Activated T-cell treated with anti-CD3 and anti-CD28 coated beads, Interleukin-2, amount 50 U/mL, for 24 hours (primary cell): ENCODE data around the gene NCS1.

Experiments used
- DNase-seq: peaks from one replicate; pipeline ENCODE4 v3.0.0-alpha.2; 2020
- H3K27ac Mint-ChIP-seq: 2 replicates; pipeline ENCODE4 v1.8.0; 2020; ENCODE audit warnings: mild to moderate bottlenecking, mixed read lengths
- H3K27me3 Mint-ChIP-seq: 2 replicates; pipeline ENCODE4 v1.8.0; 2020; ENCODE audit warnings: mixed read lengths
- H3K36me3 Mint-ChIP-seq: 2 replicates; pipeline ENCODE4 v1.8.0; 2020; ENCODE audit warnings: low read depth, mixed read lengths
- H3K4me1 Mint-ChIP-seq: 2 replicates; pipeline ENCODE4 v1.8.0; 2020; ENCODE audit warnings: low read depth, mixed read lengths
- H3K4me3 Mint-ChIP-seq: 2 replicates; pipeline ENCODE4 v1.8.0; 2020; ENCODE audit warnings: mild to moderate bottlenecking, moderate library complexity, mixed read lengths
- H3K9me3 Mint-ChIP-seq: 2 replicates; pipeline ENCODE4 v1.8.0; 2020; ENCODE audit warnings: mixed read lengths

Gene NCS1

DNA sequence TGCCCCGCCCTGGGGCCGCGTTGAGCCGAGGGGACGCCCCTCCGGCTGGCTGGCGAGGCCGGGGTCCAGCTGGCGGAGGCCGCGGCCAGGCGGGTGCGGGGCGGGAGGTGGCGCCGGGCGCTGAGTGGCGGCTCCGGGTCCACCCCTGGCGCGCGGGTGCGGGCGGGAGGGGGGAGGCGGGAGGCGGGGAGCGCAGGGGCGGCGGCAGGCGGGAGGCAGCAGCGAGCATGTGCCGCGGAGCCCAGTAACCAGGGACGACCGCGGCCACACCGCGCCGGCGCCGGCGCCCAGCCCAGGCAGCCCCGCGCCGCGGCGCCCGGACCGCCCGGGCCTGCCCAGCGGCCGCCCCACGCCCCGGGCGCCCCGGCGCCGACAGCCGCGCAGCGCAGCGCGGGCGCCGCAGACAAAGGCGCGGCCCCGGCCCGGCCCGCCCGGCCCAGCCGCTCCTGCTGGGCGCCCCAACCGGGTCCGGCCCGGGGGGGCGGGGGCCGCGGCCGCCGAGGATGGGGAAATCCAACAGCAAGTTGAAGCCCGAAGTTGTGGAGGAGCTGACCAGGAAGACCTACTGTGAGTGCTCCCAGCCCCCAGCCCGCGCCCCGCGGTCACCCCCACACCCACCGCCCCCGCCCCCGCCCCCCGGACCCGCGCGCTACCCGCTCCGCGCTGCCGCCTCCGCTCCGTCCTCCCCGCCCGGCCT, at the start of gene NCS1:
Gene NCS1 (plus strand): TSS at position 244 of the 697 bp plus-strand sequence. CDS start 260 bp downstream, at position 504.
- peak within 1 kb of the TSS; percentile 71 for H3K27ac Mint-ChIP-seq
- H3K4me3 Mint-ChIP-seq = peak within 1 kb of the TSS; percentile 81
- peaks cover 4% of the 10 kb centered on the region for H3K36me3 Mint-ChIP-seq
- no peaks in the 10 kb centered on the region for H3K9me3 Mint-ChIP-seq
- peaks cover 8% of the 10 kb centered on the region for H3K4me1 Mint-ChIP-seq
- peaks cover 29% of the 10 kb centered on the region for H3K27me3 Mint-ChIP-seq
- DNase-seq = peak; percentile 78

GRCh38 chr9:130122456-130122855, 49.7 kb upstream of the NCS1 start:
- Mint-ChIP-seq H3K36me3 (peaks cover 79% of the 10 kb centered on the region), H3K27ac (no peak overlapping the region), H3K4me1 (peaks cover 27% of the 10 kb centered on the region), H3K27me3 (no peaks in the 10 kb centered on the region), H3K9me3 (no peaks in the 10 kb centered on the region), H3K4me3 (no peak overlapping the region)
- no peak for DNase-seq

DNA sequence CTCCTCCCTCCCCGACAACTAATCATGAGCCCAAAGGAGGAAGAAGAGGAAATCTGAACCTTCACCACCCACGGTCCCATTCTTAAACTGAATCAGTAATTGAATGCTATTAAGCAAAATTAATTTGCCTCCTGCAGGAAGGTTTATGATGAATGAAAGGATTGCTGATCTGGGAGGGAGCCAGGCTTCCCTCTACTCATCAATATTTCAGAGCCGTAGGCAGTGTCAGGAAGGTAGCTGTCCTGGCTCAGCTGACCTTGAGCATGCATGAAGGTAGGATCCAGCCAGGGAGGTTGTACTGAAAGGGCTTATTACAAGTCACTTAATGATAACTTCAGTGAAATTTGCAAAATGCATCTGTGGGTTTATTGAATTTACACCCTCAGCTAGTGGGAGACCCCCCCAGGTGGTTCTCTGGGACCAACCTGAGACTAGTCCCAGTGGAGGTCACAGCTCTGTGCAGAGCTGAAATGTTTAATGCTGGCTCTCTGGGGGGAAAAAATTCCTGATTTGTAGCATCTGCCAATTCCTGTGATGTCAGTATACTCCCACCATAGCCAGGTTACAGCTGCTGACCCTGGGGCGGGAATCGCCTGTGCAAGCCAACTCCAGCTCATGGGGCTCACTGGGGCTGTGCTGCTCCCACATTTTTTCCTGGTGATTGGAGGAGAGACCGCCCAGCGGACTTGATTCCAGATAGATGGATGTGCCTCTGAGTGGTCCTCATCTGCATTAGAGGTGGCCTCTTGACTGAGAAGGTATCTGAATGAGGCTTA, 47.9 kb upstream of the NCS1 start:
- peaks cover 33% of the 10 kb centered on the region for H3K4me1 Mint-ChIP-seq
- peaks cover 79% of the 10 kb centered on the region for H3K36me3 Mint-ChIP-seq
- no peak overlapping the region for H3K27ac Mint-ChIP-seq
- H3K27me3 Mint-ChIP-seq = no peaks in the 10 kb centered on the region
- no peaks in the 10 kb centered on the region for H3K9me3 Mint-ChIP-seq
- no peak overlapping the region for H3K4me3 Mint-ChIP-seq
- no peak for DNase-seq

GRCh38 chr9:130126721-130127433, 45.3 kb upstream of the NCS1 start:
- H3K4me1 Mint-ChIP-seq = peaks cover 57% of the 10 kb centered on the region

GRCh38 chr9:130128251-130128650, 44.0 kb upstream of the NCS1 start:
- peak; percentile 73 for DNase-seq
- H3K27ac Mint-ChIP-seq = peak overlapping the region; percentile 98
- H3K4me3 Mint-ChIP-seq = peak overlapping the region; percentile 79
- H3K36me3 Mint-ChIP-seq = peaks cover 77% of the 10 kb centered on the region
- peaks cover 62% of the 10 kb centered on the region for H3K4me1 Mint-ChIP-seq
- H3K27me3 Mint-ChIP-seq = no peaks in the 10 kb centered on the region
- H3K9me3 Mint-ChIP-seq = no peaks in the 10 kb centered on the region

More at GRCh38 chr9:130126721-130127433, 45.3 kb upstream of the NCS1 start:
- H3K4me3 Mint-ChIP-seq = no peak overlapping the region
- H3K36me3 Mint-ChIP-seq = peaks cover 79% of the 10 kb centered on the region
- H3K27me3 Mint-ChIP-seq = no peaks in the 10 kb centered on the region
- no peak for DNase-seq
- no peaks in the 10 kb centered on the region for H3K9me3 Mint-ChIP-seq
- peak overlapping the region; percentile 47 for H3K27ac Mint-ChIP-seq

GRCh38 chr9:130128733-130129431, 43.3 kb upstream of the NCS1 start:
- H3K36me3 Mint-ChIP-seq = peaks cover 81% of the 10 kb centered on the region
- H3K27ac Mint-ChIP-seq = peak overlapping the region; percentile 98
- no peaks in the 10 kb centered on the region for H3K27me3 Mint-ChIP-seq
- H3K4me1 Mint-ChIP-seq = peaks cover 62% of the 10 kb centered on the region
- H3K4me3 Mint-ChIP-seq = peak overlapping the region; percentile 79
- H3K9me3 Mint-ChIP-seq = no peaks in the 10 kb centered on the region
- DNase-seq = peak; percentile 77

DNA sequence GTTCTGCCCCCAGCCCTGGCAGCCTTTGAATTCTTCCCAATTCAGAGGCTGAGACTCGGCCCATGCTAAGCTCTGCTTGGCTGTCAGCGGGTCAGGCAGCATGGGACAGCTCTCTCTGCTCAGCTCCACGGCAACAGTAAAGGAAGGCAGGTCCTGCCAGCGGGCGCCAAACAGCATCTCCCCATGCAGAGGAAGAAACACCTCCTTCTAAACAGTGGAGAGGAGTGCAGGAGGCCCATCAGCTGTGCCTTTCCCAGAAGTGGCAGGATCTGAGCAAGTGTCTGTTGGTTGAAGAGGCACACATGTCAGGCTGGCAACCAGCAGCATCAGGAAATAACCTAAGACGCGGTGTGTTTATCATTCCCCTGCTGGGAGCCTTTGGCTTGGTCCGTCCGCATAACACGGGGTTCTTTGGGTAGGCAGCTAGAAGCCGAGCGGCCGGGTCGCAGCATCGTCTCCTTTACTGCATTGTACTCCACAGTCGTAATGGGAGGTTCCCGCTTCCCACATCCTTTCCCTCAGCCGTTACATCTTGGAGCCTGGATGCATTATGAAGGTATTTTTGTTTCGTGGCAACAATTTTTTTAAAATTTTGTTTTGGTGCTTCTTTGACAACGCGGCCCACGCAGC, 42.7 kb upstream of the NCS1 start:
- Mint-ChIP-seq H3K9me3 (no peaks in the 10 kb centered on the region), H3K27me3 (no peaks in the 10 kb centered on the region), H3K36me3 (peaks cover 81% of the 10 kb centered on the region), H3K27ac (peak overlapping the region; percentile 98), H3K4me1 (peaks cover 59% of the 10 kb centered on the region), H3K4me3 (peak overlapping the region; percentile 79)
- DNase-seq = peak; percentile 72

- H3K27me3 Mint-ChIP-seq = no peaks in the 10 kb centered on the region
- H3K36me3 Mint-ChIP-seq = peaks cover 90% of the 10 kb centered on the region
- peak overlapping the region; percentile 76 for H3K27ac Mint-ChIP-seq
- H3K4me3 Mint-ChIP-seq = no peak overlapping the region
- H3K9me3 Mint-ChIP-seq = no peaks in the 10 kb centered on the region
- no peak for DNase-seq
- peaks cover 66% of the 10 kb centered on the region for H3K4me1 Mint-ChIP-seq
Observed at GRCh38 chr9:130132746-130133145, 39.5 kb upstream of the NCS1 start.

GRCh38 chr9:130137081-130137640, 35.0 kb upstream of the NCS1 start:
- peaks cover 67% of the 10 kb centered on the region for H3K4me1 Mint-ChIP-seq

GRCh38 chr9:130137641-130138081, 34.5 kb upstream of the NCS1 start:
- DNase-seq = no peak
- Mint-ChIP-seq H3K4me1 (peaks cover 69% of the 10 kb centered on the region), H3K27ac (peak overlapping the region; percentile 72), H3K9me3 (no peaks in the 10 kb centered on the region), H3K27me3 (no peaks in the 10 kb centered on the region), H3K4me3 (no peak overlapping the region), H3K36me3 (peaks cover 58% of the 10 kb centered on the region)

More at GRCh38 chr9:130137081-130137640, 35.0 kb upstream of the NCS1 start:
- Mint-ChIP-seq H3K9me3 (no peaks in the 10 kb centered on the region), H3K4me3 (no peak overlapping the region), H3K27me3 (no peaks in the 10 kb centered on the region), H3K27ac (no peak overlapping the region), H3K36me3 (peaks cover 59% of the 10 kb centered on the region)
- no peak for DNase-seq

GRCh38 chr9:130138171-130138653, 34.0 kb upstream of the NCS1 start:
- Mint-ChIP-seq H3K27ac (peak overlapping the region; percentile 72), H3K36me3 (peaks cover 53% of the 10 kb centered on the region), H3K4me1 (peaks cover 69% of the 10 kb centered on the region), H3K9me3 (no peaks in the 10 kb centered on the region), H3K27me3 (peaks cover under 1% of the 10 kb centered on the region), H3K4me3 (no peak overlapping the region)
- no peak for DNase-seq

- peaks cover 6% of the 10 kb centered on the region for H3K27me3 Mint-ChIP-seq
- no peak for DNase-seq
- H3K27ac Mint-ChIP-seq = peak overlapping the region; percentile 91
- no peaks in the 10 kb centered on the region for H3K9me3 Mint-ChIP-seq
- peaks cover 74% of the 10 kb centered on the region for H3K4me1 Mint-ChIP-seq
- peaks cover 47% of the 10 kb centered on the region for H3K36me3 Mint-ChIP-seq
- no peak overlapping the region for H3K4me3 Mint-ChIP-seq
Observed at GRCh38 chr9:130138791-130139190, 33.4 kb upstream of the NCS1 start.

DNA sequence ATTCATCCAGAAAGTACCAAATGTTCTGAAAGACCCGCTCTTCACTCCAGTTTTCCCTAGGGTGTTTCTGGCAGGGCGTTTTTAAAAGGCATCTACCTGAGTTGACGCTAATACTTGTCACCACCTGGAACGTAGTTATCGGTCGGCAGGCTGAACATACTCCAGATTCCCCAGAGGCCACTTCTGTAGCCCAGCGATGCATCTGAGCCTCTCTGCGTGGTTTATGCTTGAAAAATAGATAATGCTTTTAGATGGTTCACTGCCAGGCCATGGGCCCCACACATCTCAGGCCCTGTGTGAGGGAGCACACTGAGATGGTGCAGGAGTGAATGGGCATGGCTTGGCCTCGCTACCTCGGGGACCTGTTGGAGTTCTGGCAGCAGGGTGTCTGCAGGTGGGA, 33.0 kb upstream of the NCS1 start:
- peaks cover 42% of the 10 kb centered on the region for H3K36me3 Mint-ChIP-seq
- peak overlapping the region; percentile 91 for H3K27ac Mint-ChIP-seq
- peaks cover 10% of the 10 kb centered on the region for H3K27me3 Mint-ChIP-seq
- H3K9me3 Mint-ChIP-seq = no peaks in the 10 kb centered on the region
- peaks cover 78% of the 10 kb centered on the region for H3K4me1 Mint-ChIP-seq
- DNase-seq = no peak
- H3K4me3 Mint-ChIP-seq = no peak overlapping the region
